CD4-positive, CD25-positive, alpha-beta regulatory T cell (primary cell): ENCODE data around the gene FGD3. TPM values are rescaled to one million over a fixed set of nuclear protein-coding genes. Genes with fewer than 3 reads are reported as not detected.

Experiments used
- ATAC-seq, 2 donors: fragments of 150-1000 bp; cut with Tn5 transposase; one replicate each; pipeline ENCODE4 v1.10.0; 2021; ENCODE audit warnings: low read depth in 2 of 2, moderate number of reproducible peaks in 2 of 2, moderate library complexity in 1 of 2
- DNase-seq, 3 donors: peaks; one replicate each; pipeline versions ENCODE4 v3.0.0 to v3.0.0-alpha.2; 2012 to 2022; ENCODE audit warnings: mixed read lengths in 1 of 3
- H3K27ac ChIP-seq: one replicate; pipeline ENCODE4 v1.7.0; 2013; ENCODE audit warnings: mild to moderate bottlenecking, low read length; ENCODE audit not compliant: insufficient read depth, poor library complexity, severe bottlenecking
- H3K27me3 ChIP-seq: one replicate; pipeline ENCODE4 v1.7.0; 2013; ENCODE audit warnings: low read length; ENCODE audit not compliant: control insufficient read depth, insufficient read depth
- H3K36me3 ChIP-seq: one replicate; pipeline ENCODE4 v1.7.0; 2013; ENCODE audit warnings: mild to moderate bottlenecking, low read length, moderate library complexity; ENCODE audit not compliant: control insufficient read depth, insufficient read depth
- H3K4me1 ChIP-seq: 2 replicates; pipeline ENCODE4 v1.7.0; 2013; ENCODE audit warnings: mild to moderate bottlenecking, low read length; ENCODE audit not compliant: insufficient read depth, control insufficient read depth, poor library complexity, severe bottlenecking
- H3K4me3 ChIP-seq: one replicate; pipeline ENCODE4 v1.7.0; 2013; ENCODE audit warnings: low read depth, mild to moderate bottlenecking, low read length, moderate library complexity
- H3K9me3 ChIP-seq, 2 experiments: 1 replicate in 1 of 2; 2 replicates in 1 of 2; pipeline ENCODE4 v1.7.0; 2013; ENCODE audit warnings: low read length in 2 of 2, mild to moderate bottlenecking in 1 of 2, moderate library complexity in 1 of 2; ENCODE audit not compliant: control insufficient read depth in 2 of 2
- H3K27ac Mint-ChIP-seq, 3 donors: one replicate each; pipeline ENCODE4 v1.8.0; 2020 to 2022; ENCODE audit warnings: mild to moderate bottlenecking in 3 of 3, mixed read lengths in 3 of 3, moderate library complexity in 2 of 3
- H3K27me3 Mint-ChIP-seq: one replicate; pipeline ENCODE4 v1.8.0; 2022; ENCODE audit warnings: mild to moderate bottlenecking, mixed read lengths
- H3K36me3 Mint-ChIP-seq: one replicate; pipeline ENCODE4 v1.8.0; 2020; ENCODE audit warnings: mixed read lengths
- H3K4me1 Mint-ChIP-seq, 4 donors: one replicate each; pipeline ENCODE4 v1.8.0; 2020 to 2022; ENCODE audit warnings: mixed read lengths in 4 of 4, mild to moderate bottlenecking in 1 of 4
- H3K4me3 Mint-ChIP-seq, 4 donors: one replicate each; pipeline ENCODE4 v1.8.0; 2020 to 2022; ENCODE audit warnings: mild to moderate bottlenecking in 4 of 4, mixed read lengths in 4 of 4, moderate library complexity in 3 of 4
- H3K9me3 Mint-ChIP-seq, 7 donors: one replicate each; pipeline ENCODE4 v1.8.0; 2020 to 2022; ENCODE audit warnings: mixed read lengths in 7 of 7, mild to moderate bottlenecking in 3 of 7, moderate library complexity in 2 of 7
- polyA plus RNA-seq, 4 donors: library from polyadenylated mRNA; unstranded; fragments of 300-500 nt; fragmentation: Illumina TruSeq; gene quantifications; one replicate each; pipeline ENCODE4 v1.2.3, GENCODE V29; 2021
- total RNA-seq: library from RNA; stranded (reverse); gene quantifications from one replicate; pipeline ENCODE4 v1.2.3, GENCODE V29; 2022

The FGD3 gene
- total and polyA plus RNA-seq, 5 donors from 2014 or later = 71.6 to 188 (median 98.1) TPM

DNA sequence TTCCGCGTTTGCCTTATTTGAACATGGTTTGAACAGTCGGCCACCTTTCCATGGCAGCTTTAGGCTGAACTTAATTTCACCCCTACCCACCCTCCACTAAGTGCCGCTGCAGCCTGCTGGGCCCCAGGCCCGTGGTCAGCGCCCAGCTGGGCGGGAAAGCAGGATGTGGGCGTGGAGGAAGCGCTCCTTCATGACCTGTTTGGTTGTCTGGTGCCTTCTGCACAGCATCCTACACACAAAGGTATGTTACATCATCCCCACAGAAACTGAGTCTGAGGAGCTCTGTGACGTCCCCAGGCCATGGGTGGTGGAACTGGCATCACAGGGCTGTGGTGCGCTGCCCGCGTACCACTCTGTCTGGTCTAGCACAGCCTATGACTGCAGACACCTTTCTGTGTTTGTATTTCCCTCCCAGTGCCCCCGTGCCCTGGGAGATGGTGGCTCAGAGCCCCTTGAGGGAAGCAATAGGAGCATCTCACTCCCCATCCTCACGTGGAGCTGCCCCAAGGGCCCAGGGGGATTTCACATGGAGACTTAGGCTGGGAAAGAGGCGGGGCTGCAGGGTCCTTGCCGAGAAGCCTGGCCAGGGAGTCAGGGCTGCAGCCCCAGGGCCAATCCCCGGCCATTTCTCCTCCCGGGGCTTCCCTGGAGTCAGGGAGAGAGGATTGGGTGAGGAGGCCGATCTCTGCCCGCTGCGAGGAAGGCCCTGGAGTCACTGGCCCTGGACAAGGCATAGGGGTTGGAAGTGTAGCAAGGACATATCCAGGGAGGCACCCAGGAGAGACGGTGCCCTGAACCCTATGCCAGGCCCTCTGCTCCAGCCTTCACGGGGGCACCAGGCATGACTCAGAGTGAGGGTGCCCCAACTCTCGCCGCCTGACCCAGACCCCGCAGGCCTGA, 73.7 kb downstream of the FGD3 start:
- DNase-seq (peak in 2 of 3 donors; percentile 47 to 52), ATAC-seq (peak; percentile 6 to 56)
- Histone ChIP-seq H3K4me3 (no peak overlapping the region), H3K27ac (peak overlapping the region; percentile 55), H3K9me3 (no peaks in the 10 kb centered on the region), H3K4me1 (peaks cover 46% of the 10 kb centered on the region), H3K27me3 (no peaks in the 10 kb centered on the region), H3K36me3 (peaks cover 89% of the 10 kb centered on the region)
- Mint-ChIP-seq H3K9me3 (no peaks in the 10 kb centered on the region), H3K4me3 (no peak overlapping the region), H3K27me3 (no peaks in the 10 kb centered on the region), H3K36me3 (peaks cover 39% of the 10 kb centered on the region), H3K4me1 (peaks cover 12 to 71% (median 19%) of the 10 kb centered on the region in 4 donors), H3K27ac (peak overlapping the region; percentile 77 to 86 (median 81))

DNA sequence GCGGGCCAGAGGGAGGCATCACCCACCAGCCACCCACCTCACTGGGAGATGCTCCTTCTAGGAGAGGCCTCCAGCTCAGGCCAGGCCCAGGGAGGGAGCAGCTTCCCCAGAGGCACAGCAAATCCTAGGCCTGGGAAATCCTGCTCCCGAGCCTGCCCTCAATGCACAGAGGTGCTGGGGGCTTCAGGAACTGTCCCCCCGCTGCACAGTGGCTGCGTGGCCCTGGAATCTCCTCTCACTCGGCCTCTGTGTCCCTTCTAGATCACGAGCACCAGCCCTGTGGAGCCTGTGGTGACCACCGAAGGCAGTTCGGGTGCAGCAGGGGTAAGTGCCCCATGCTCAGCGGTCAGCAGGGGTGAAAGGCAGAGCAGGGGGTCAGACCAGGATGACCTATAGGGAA, 74.7 kb downstream of the FGD3 start:
- Histone ChIP-seq H3K9me3 (no peaks in the 10 kb centered on the region), H3K36me3 (peaks cover 85% of the 10 kb centered on the region), H3K4me1 (peaks cover 56% of the 10 kb centered on the region), H3K4me3 (no peak overlapping the region), H3K27ac (peak overlapping the region; percentile 45), H3K27me3 (no peaks in the 10 kb centered on the region)
- no peaks in the 10 kb centered on the region for H3K27me3 Mint-ChIP-seq
- no peak for ATAC-seq
- peaks cover 41% of the 10 kb centered on the region for H3K36me3 Mint-ChIP-seq
- peak overlapping the region in 1 of 3 donors; percentile 81 for H3K27ac Mint-ChIP-seq
- no peak overlapping the region for H3K4me3 Mint-ChIP-seq
- H3K4me1 Mint-ChIP-seq = peaks cover 12 to 82% (median 21%) of the 10 kb centered on the region in 4 donors
- no peaks in the 10 kb centered on the region for H3K9me3 Mint-ChIP-seq
- DNase-seq = no peak

DNA sequence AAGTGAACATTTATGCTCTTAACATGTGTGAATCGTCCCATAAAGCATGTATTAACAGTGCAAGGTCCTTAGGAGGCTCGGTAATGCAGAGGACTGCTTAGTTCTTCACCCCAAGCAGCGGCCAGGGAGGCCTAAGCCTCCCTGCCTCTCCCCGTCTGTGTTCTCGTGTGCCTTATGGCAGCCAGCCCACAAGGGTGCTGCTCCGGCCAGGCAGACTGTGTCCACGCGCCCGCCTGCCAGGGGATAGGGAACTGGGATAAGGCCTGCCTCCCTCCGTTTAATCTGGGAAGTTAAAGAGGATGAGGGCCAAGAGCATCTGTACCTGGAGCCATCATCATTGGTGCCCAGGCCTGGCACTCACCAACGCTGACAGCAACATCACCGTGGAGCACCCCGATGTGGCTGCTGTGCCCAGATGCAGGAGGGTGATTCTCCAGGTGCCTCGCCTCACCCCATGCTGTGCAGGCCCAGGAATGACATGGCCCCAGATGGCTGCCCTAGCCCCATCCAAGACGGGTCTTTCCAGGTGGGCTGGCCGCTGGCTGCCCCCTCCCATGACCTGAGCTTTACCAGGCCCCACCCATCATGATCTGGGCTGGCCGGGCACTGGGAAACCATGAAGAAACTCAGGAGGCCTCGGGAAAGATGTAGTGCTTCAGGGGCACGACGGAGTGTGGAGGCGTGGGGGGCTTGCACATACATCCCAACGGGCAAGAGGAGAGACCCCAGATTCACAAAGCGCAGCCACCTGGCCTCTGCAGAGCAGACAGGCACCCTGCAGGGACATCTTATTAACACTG, 75.6 kb downstream of the FGD3 start:
- DNase-seq = no peak

DNA sequence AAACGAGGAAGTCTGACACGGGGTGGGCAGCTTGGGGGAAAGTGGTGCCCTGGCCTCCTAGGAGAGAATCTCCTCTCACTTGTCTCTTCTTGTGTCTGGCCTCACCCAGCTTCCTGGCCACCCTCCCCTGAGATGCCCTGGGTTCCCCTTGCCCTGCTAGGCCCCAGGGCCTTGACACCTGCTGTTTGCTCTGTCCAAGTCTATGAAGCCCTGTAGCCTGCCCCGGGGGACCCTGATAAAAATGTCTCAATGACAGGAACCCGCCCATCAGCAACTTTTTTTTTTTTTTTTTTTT, 76.1 kb downstream of the FGD3 start:
- Histone ChIP-seq H3K9me3 (no peaks in the 10 kb centered on the region), H3K27me3 (no peaks in the 10 kb centered on the region), H3K27ac (peak overlapping the region; percentile 45), H3K4me3 (no peak overlapping the region), H3K4me1 (peaks cover 70% of the 10 kb centered on the region), H3K36me3 (peaks cover 71% of the 10 kb centered on the region)
- DNase-seq (no peak), ATAC-seq (no peak)
- Mint-ChIP-seq H3K4me1 (peaks cover 16 to 90% (median 33%) of the 10 kb centered on the region in 4 donors), H3K36me3 (peaks cover 40% of the 10 kb centered on the region), H3K4me3 (no peak overlapping the region), H3K27me3 (no peaks in the 10 kb centered on the region), H3K27ac (peak overlapping the region in 2 of 3 donors; percentile 96), H3K9me3 (no peaks in the 10 kb centered on the region)

More for the DNA sequence above, 75.6 kb downstream of the FGD3 start:
- Histone ChIP-seq H3K36me3 (peaks cover 77% of the 10 kb centered on the region), H3K27ac (peak overlapping the region; percentile 45), H3K27me3 (no peaks in the 10 kb centered on the region), H3K9me3 (no peaks in the 10 kb centered on the region), H3K4me3 (no peak overlapping the region), H3K4me1 (peaks cover 65% of the 10 kb centered on the region)
- peak overlapping the region in 1 of 4 donors; percentile 15 for H3K4me3 Mint-ChIP-seq
- peak overlapping the region; percentile 73 to 96 (median 89) for H3K27ac Mint-ChIP-seq
- ATAC-seq = no peak
- H3K27me3 Mint-ChIP-seq = no peaks in the 10 kb centered on the region
- H3K9me3 Mint-ChIP-seq = no peaks in the 10 kb centered on the region
- H3K4me1 Mint-ChIP-seq = peaks cover 12 to 88% (median 30%) of the 10 kb centered on the region in 4 donors
- H3K36me3 Mint-ChIP-seq = peaks cover 40% of the 10 kb centered on the region

- DNase-seq = no peak
- H3K27ac Mint-ChIP-seq = peak overlapping the region; percentile 96 to 97 (median 96)
- H3K36me3 Mint-ChIP-seq = peaks cover 33% of the 10 kb centered on the region
Observed at GRCh38 chr9:93024646-93024910, 77.3 kb downstream of the FGD3 start.

GRCh38 chr9:93024986-93025630, 77.8 kb downstream of the FGD3 start:
- ATAC-seq (peak; percentile 43 to 44), DNase-seq (peak in 1 of 3 donors; percentile 48)
- Mint-ChIP-seq H3K4me1 (peaks cover 12 to 92% (median 38%) of the 10 kb centered on the region in 4 donors), H3K27me3 (no peaks in the 10 kb centered on the region), H3K9me3 (no peaks in the 10 kb centered on the region), H3K27ac (peak overlapping the region; percentile 96 to 97 (median 96)), H3K4me3 (peak overlapping the region; percentile 51 to 83 (median 66)), H3K36me3 (peaks cover 37% of the 10 kb centered on the region)
- peaks cover 78% of the 10 kb centered on the region for H3K4me1 ChIP-seq
- H3K4me3 ChIP-seq = no peak overlapping the region
- H3K36me3 ChIP-seq = peaks cover 67% of the 10 kb centered on the region
- H3K27ac ChIP-seq = peak overlapping the region; percentile 87
- no peaks in the 10 kb centered on the region for H3K9me3 ChIP-seq
- no peaks in the 10 kb centered on the region for H3K27me3 ChIP-seq

More at GRCh38 chr9:93024646-93024910, 77.3 kb downstream of the FGD3 start:
- H3K36me3 ChIP-seq = peaks cover 67% of the 10 kb centered on the region
- peak overlapping the region; percentile 87 for H3K27ac ChIP-seq
- H3K4me1 Mint-ChIP-seq = peaks cover 12 to 90% (median 34%) of the 10 kb centered on the region in 4 donors
- H3K9me3 ChIP-seq = no peaks in the 10 kb centered on the region
- H3K27me3 ChIP-seq = no peaks in the 10 kb centered on the region
- H3K9me3 Mint-ChIP-seq = no peaks in the 10 kb centered on the region
- peak overlapping the region in 3 of 4 donors; percentile 62 to 83 (median 67) for H3K4me3 Mint-ChIP-seq
- no peak overlapping the region for H3K4me3 ChIP-seq
- H3K4me1 ChIP-seq = peaks cover 79% of the 10 kb centered on the region
- no peaks in the 10 kb centered on the region for H3K27me3 Mint-ChIP-seq
- ATAC-seq = no peak

GRCh38 chr9:93025736-93026135, 78.4 kb downstream of the FGD3 start:
- Histone ChIP-seq H3K36me3 (peaks cover 67% of the 10 kb centered on the region), H3K27me3 (no peaks in the 10 kb centered on the region), H3K9me3 (no peaks in the 10 kb centered on the region), H3K27ac (peak overlapping the region; percentile 87), H3K4me3 (no peak overlapping the region), H3K4me1 (peaks cover 77% of the 10 kb centered on the region)
- no peaks in the 10 kb centered on the region for H3K9me3 Mint-ChIP-seq
- DNase-seq (no peak), ATAC-seq (no peak)
- no peaks in the 10 kb centered on the region for H3K27me3 Mint-ChIP-seq
- peaks cover 43% of the 10 kb centered on the region for H3K36me3 Mint-ChIP-seq
- H3K4me1 Mint-ChIP-seq = peaks cover 12 to 92% (median 42%) of the 10 kb centered on the region in 4 donors
- H3K4me3 Mint-ChIP-seq = peak overlapping the region in 3 of 4 donors; percentile 65 to 83 (median 67)
- peak overlapping the region; percentile 96 to 97 (median 96) for H3K27ac Mint-ChIP-seq
